Right lobe of liver (tissue), 6 donors: Measurements from ENCODE around the gene YARS1. TPM values are rescaled to one million over a fixed set of nuclear protein-coding genes. Genes with fewer than 3 reads are reported as not detected.

Source experiments
- ATAC-seq, 4 donors: fragments of 200-7000 bp; cut with Tn5 transposase; one replicate each; pipeline ENCODE4 v1.9.1; 2020; ENCODE audit warnings: mild to moderate bottlenecking in 4 of 4, moderate library complexity in 4 of 4
- DNase-seq, 3 donors: peaks; one replicate each; pipeline ENCODE4 v3.0.0-alpha.2; 2020
- H3K27ac ChIP-seq, 3 donors: fragments of 200-600 bp; one replicate each; pipeline ENCODE4 v1.8.0; 2022
- H3K27me3 ChIP-seq, 2 donors: fragments of 200-600 bp; one replicate each; pipeline ENCODE4 v1.8.0; 2022
- H3K36me3 ChIP-seq, 4 donors: fragments of 200-600 bp; sonication (generic) in 1 of 4; one replicate each; pipeline versions ENCODE4 v1.5.1 to v1.8.0; 2017 to 2022; ENCODE audit warnings: control low read depth in 1 of 4
- H3K4me1 ChIP-seq, 4 donors: fragments of 200-600 bp; sonication (generic) in 1 of 4; one replicate each; pipeline versions ENCODE4 v1.5.1 to v1.8.0; 2017 to 2022; ENCODE audit warnings: control low read depth in 1 of 4
- H3K4me3 ChIP-seq, 3 donors: fragments of 200-600 bp; one replicate each; pipeline ENCODE4 v1.8.0; 2022
- H3K9me3 ChIP-seq, 4 donors: fragments of 200-600 bp; sonication (generic) in 1 of 4; one replicate each; pipeline versions ENCODE4 v1.5.1 to v1.8.0; 2017 to 2022; ENCODE audit warnings: control low read depth in 1 of 4
- POLR2A ChIP-seq: fragments of 450-650 bp; IDR thresholded peaks from one replicate; pipeline ENCODE4 v1.6.1; 2017; ENCODE audit warnings: antibody characterized with exemption, mild to moderate bottlenecking
- WGBS: methylation state at CpG from one replicate; pipeline ENCODE4 v1.1.6; 2018; ENCODE audit warnings: low coverage, low lambda C conversion rate; ENCODE audit not compliant: insufficient coverage; ENCODE audit errors: missing lambda C conversion rate; 5-methylcytosine and 5-hydroxymethylcytosine counted together
- intact Hi-C, 2 donors: fragments of 100-400 bp; cut with DNase I; formaldehyde crosslinking; loops; one replicate each; pipeline versions ENCODE4 v1.11.2 to v1.14.1; 2022
- total RNA-seq, 6 experiments: library from RNA; depleted of rRNA in 2 of 6; stranded (reverse); fragments of >200 nt in 2 of 6; fragmentation: NEBNext Ultra II Directional in 3 of 6; extraction: Animal tissue kit (Norgen Biotek cat#: 25700) in 3 of 6; gene quantifications; one replicate each; pipeline versions ENCODE4 v1.1.0 to v1.2.4, GENCODE V29; 2016 to 2023
- TF ChIP-seq, protein P1 (sequence below), 4 donors: fragments of 200-600 bp in 3 of 4; fragments of 450-650 bp in 1 of 4; IDR thresholded peaks; one replicate each; pipeline versions ENCODE4 v1.5.1 to v1.8.0; 2016 to 2022; ENCODE audit warnings: antibody characterized with exemption in 4 of 4, mild to moderate bottlenecking in 2 of 4
- donor health status: DM: no; HTN: yes; CAD: no.
- donor health status: DM: no; HTN: no; CAD: no.
- donor health status: DM: no; HTN: no; CAD: no.
- donor health status: DM: no; HTN: yes; CAD: no.
- donor health status: DM: no; HTN: yes; CAD: no.

Gene YARS1
- total RNA-seq, 6 experiments from 2014 or later: 37.4 to 84.3 (median 53.5) TPM

DNA sequence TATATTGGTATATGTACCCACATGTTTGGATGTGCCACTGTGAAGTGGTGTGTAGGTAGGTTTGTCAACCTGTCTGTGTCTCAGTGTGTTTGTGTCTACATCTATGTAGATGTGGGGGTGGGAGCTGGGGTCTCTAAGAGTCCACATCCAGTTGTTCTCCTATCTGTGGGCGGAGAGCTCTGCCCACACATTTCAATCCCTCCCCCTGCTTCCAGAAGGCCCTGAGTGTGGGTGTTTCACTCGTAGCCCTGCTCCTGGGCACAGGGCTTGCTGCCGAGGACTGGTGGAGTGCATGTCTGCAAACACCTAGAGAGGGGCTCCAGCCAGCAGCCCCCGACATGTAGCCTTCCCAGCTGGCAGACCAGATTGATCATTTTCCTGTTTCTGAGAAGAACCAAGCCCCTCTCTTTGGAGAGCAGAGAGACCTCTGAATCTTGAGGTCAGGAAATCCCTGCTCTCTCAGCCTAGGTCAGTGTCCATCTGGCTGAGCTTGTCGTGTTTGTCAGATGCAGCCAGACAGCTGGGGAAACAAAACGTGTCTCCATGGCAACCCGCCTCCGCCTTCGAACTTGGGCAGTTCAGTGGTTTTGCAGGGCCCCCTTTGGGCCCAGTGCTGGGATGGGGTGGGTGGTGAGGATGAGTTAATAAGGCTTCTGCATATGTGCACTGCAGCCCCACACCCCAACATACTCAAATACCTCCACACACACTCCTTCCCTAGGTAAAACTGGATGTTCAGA is 83.4 kb downstream of the YARS1 start:
- TF ChIP-seq, protein P1, sequence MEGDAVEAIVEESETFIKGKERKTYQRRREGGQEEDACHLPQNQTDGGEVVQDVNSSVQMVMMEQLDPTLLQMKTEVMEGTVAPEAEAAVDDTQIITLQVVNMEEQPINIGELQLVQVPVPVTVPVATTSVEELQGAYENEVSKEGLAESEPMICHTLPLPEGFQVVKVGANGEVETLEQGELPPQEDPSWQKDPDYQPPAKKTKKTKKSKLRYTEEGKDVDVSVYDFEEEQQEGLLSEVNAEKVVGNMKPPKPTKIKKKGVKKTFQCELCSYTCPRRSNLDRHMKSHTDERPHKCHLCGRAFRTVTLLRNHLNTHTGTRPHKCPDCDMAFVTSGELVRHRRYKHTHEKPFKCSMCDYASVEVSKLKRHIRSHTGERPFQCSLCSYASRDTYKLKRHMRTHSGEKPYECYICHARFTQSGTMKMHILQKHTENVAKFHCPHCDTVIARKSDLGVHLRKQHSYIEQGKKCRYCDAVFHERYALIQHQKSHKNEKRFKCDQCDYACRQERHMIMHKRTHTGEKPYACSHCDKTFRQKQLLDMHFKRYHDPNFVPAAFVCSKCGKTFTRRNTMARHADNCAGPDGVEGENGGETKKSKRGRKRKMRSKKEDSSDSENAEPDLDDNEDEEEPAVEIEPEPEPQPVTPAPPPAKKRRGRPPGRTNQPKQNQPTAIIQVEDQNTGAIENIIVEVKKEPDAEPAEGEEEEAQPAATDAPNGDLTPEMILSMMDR (IDR thresholded peaks at IDR 0.05): no peak
- no peak for TF ChIP-seq POLR2A
- H3K4me1 ChIP-seq: peaks cover 0 to 18% (median 0%) of the 10 kb centered on the region in 4 donors
- H3K9me3 ChIP-seq: no peaks in the 10 kb centered on the region
- H3K4me3 ChIP-seq: no peak overlapping the region
- 0% methylated on average over 3 of the region's 9 CpGs for WGBS
- ATAC-seq (peak; percentile 46 to 74 (median 67)), DNase-seq (peak; percentile 70 to 78 (median 75))
- intact Hi-C loops: no loop called here
- no peak overlapping the region for H3K27ac ChIP-seq
- no peaks in the 10 kb centered on the region for H3K27me3 ChIP-seq
- H3K36me3 ChIP-seq: no peaks in the 10 kb centered on the region

DNA sequence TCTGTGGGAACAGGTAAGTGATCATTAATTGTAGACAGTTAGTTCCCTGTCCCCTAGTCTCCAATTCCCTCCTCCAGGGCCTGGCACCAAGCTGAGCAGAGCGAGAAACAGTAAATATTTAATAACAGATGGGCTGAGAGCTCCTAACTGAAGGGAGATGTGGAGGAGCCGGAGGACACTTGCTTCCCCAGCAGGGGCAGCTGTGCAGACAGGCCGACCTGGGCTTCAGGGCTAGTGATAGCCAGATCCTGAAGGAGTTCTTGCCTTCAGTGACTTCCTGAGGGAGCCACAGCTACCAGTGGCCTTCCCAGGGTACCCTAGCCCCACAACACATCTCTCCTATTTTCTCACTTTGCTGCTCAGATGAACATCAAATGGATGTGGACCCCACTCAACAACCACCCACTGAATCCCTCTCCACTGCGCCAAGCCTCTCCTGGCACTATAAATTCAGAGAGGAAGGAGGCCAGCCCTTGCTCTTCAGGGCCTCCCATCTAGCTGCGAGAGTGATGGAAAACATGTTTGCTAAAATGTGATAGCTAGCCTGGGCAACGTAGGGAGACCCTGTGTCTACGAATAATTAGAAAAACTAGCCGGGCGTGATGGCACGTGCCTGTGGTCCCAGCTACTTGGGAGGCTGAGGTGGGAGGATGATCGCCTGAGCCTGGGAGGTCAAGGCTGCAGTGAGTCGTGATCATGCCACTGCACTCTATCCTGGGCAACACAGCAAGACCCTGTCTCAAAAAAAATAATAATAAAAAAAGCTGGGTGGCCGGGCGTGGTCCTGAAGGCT is 87.7 kb downstream of the YARS1 start:
- no peaks in the 10 kb centered on the region for H3K27me3 ChIP-seq
- DNase-seq (no peak), ATAC-seq (no peak)
- H3K4me3 ChIP-seq: no peak overlapping the region
- intact Hi-C loops: no loop called here
- no peak overlapping the region for H3K27ac ChIP-seq
- 73% methylated on average over 11 of the region's 14 CpGs for WGBS
- TF ChIP-seq, protein P1 (IDR thresholded peaks at IDR 0.05): no peak
- TF ChIP-seq POLR2A: no peak
- H3K4me1 ChIP-seq: peaks cover 0 to 7% (median 0%) of the 10 kb centered on the region in 4 donors
- H3K36me3 ChIP-seq: no peaks in the 10 kb centered on the region
- H3K9me3 ChIP-seq: no peaks in the 10 kb centered on the region

DNA sequence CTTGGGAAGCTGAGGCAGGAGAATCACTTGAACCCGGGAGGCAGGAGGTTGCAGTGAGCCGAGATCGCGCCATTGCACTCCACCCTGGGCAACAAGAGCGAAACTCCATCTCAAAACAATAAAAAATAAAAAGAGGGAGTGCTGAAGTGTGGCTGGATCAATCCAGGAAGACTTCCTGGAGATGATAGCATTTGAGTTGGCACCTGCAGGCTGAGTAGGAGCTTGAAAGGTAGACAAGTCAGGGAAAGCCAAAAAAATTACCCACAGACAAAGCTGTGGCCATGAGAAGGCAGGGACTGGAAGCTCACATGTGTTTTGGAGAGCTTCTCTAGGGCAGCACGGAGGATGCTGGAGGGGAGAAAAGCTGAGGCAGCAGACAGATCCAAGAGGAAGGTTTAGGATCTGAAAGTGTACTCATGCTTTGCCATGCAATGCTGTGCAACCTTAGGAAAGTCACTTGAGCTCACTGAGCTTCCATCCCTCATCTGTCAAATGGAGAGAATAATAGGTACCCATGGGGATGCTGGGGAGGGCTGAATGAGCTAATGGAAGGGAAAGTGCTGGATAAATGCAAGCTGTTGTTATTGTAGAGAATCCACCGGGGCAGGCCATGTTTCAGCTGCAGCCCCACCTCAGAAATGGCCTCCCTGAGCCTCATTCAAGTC is 88.6 kb downstream of the YARS1 start:
- TF ChIP-seq, protein P1 (IDR thresholded peaks at IDR 0.05): no peak
- TF ChIP-seq POLR2A: no peak
- H3K4me3 ChIP-seq: no peak overlapping the region
- no peaks in the 10 kb centered on the region for H3K27me3 ChIP-seq
- no peaks in the 10 kb centered on the region for H3K9me3 ChIP-seq
- peaks cover 0 to 3% (median 0%) of the 10 kb centered on the region in 4 donors for H3K4me1 ChIP-seq
- no peak for DNase-seq
- ATAC-seq: no peak
- H3K36me3 ChIP-seq: no peaks in the 10 kb centered on the region
- WGBS: 78% methylated on average over 4 of the region's 7 CpGs
- intact Hi-C loops: no loop called here
- no peak overlapping the region for H3K27ac ChIP-seq

DNA sequence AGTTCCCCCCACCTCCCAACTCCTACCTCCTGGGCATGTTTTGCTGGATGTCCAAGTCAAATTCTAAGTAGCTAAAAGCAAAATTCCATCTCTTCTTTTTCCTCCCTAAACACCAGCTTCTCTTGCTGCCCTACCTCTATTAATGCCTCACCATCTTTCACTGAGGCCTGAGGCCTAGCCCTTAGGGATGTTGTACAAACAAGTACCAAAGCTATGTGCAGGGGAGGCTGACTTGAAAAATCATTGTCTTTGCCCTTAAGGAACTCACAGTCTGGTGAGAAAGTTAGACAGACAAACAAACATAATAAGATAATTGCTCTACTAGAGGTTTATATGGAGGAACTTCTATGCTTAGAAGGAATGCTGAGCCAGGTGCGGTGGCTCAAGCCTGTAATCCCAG is 89.3 kb downstream of the YARS1 start:
- ATAC-seq (no peak), DNase-seq (no peak)
- TF ChIP-seq, protein P1 (IDR thresholded peaks at IDR 0.05): no peak
- intact Hi-C loops: no loop called here
- Histone ChIP-seq H3K36me3 (no peaks in the 10 kb centered on the region), H3K27me3 (no peaks in the 10 kb centered on the region), H3K4me3 (no peak overlapping the region), H3K9me3 (no peaks in the 10 kb centered on the region), H3K4me1 (peaks cover 0 to 3% (median 0%) of the 10 kb centered on the region in 4 donors), H3K27ac (no peak overlapping the region)
- WGBS: 100% methylated on average over 1 of the region's 1 CpG
